ENCODE results near the gene LRPAP1.
"Not testable (repeated sequence)": the region's sequence is repeated elsewhere in the genome, so short reads cannot be mapped to it uniquely, and the experiment has no call there.

- not testable (repeated sequence) for TF ChIP-seq POLR2A (IDR thresholded peaks at IDR 0.05); CTCF (IDR thresholded peaks at IDR 0.05); POLR2AphosphoS5 (IDR thresholded peaks at IDR 0.05; ENCODE audit: insufficient read depth in 1 of 2, low read depth in 1 of 2)
Measured at GRCh38 chr4:3581334-3582090, 49.3 kb upstream of the LRPAP1 start.

All from vagina (tissue), 2 donors.